IgD-negative memory B cell (primary cell): ENCODE measurements around the gene TAAR9. TPM values are rescaled to one million over a fixed set of nuclear protein-coding genes. Genes with fewer than 3 reads are reported as not detected.

Experiments used
- polyA plus RNA-seq: library from polyadenylated mRNA; unstranded; fragments of 300-500 nt; fragmentation: Illumina TruSeq; gene quantifications from one replicate; pipeline ENCODE4 v1.2.3, GENCODE V29; 2021

Gene TAAR9
- polyA plus RNA-seq, 1 donor from 2014 or later = not detected

Other genes starting within 250 kb of the TAAR9 start
- 9.0 TPM for gene MOXD1, start 136.8 kb upstream of the TAAR9 start, polyA plus RNA-seq
- gene STX7, start 25.2 kb upstream of the TAAR9 start, polyA plus RNA-seq = 96.7 TPM
- not detected for gene TAAR8, start 14.4 kb downstream of the TAAR9 start, polyA plus RNA-seq
- gene TAAR6, start 32.0 kb downstream of the TAAR9 start, polyA plus RNA-seq = not detected
- not detected for gene TAAR5, start 51.5 kb downstream of the TAAR9 start, polyA plus RNA-seq
- gene TAAR2, start 86.0 kb downstream of the TAAR9 start, polyA plus RNA-seq = not detected
- not detected for gene TAAR1, start 120.9 kb downstream of the TAAR9 start, polyA plus RNA-seq
- not detected for gene VNN1, start 175.8 kb downstream of the TAAR9 start, polyA plus RNA-seq
- gene VNN2, start 219.6 kb downstream of the TAAR9 start, polyA plus RNA-seq = 40.4 TPM